Stimulated activated CD8-positive, alpha-beta memory T cell treated with anti-CD3 and anti-CD28 coated beads, Interleukin-4, amount 100 ng/mL, for 24 hours (primary cell): ENCODE data around the gene FHOD1.
A peak's percentile ranks its signal among the peaks of the same experiment; 100 is the strongest.

Experiments
- DNase-seq: peaks from one replicate; pipeline ENCODE4 v3.0.0-alpha.2; 2020; ENCODE audit warnings: low read depth

The FHOD1 gene

GRCh38 chr16:67234180-67234597 lies 13.1 kb downstream of the FHOD1 start:
- no peak for DNase-seq

- DNase-seq: no peak
Measured at GRCh38 chr16:67233596-67233995, 13.7 kb downstream of the FHOD1 start.

DNA sequence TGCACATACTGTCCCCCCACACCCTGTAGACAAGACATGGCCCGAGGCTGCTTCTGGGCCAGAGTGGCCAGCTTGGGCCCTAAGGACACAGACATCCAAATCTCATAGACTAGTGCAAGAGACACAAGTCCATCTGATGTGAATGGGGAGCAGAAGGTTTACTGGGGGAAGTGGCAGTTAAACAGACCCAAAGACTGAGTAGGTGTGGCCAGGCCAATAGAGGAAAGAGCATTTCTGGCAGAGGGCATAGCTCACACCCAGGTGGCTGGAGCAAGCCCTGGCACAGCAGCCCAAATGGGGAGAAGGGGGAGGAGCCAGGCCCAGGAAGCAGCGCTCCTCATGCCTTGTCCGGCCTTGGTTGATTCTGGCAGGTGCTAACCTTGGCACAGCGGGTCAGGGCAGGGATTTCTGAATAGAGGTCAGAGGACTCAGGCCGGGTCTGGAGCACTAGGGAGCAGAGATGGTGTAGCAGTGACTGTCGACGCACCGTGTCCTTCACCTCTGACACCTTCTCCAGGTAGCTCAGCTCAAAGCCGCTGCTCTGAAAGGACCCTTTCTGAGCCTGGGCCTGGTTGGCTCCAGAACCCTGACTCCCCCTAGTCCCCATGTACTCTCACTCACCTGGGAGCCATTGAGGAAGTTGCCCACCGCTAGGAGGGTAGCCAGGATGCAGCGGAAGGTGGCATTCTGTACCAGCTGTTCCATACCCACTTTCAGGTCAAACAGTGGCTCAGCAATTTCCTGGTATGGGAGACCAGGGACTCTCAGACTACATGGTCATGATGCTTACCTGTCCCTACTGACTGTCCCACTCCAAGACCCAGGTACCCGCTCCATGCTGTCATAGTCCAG lies 16.2 kb downstream of the FHOD1 start:
- no peak for DNase-seq

- DNase-seq: no peak
Measured at GRCh38 chr16:67229906-67230808, 17.1 kb downstream of the FHOD1 start.

DNA sequence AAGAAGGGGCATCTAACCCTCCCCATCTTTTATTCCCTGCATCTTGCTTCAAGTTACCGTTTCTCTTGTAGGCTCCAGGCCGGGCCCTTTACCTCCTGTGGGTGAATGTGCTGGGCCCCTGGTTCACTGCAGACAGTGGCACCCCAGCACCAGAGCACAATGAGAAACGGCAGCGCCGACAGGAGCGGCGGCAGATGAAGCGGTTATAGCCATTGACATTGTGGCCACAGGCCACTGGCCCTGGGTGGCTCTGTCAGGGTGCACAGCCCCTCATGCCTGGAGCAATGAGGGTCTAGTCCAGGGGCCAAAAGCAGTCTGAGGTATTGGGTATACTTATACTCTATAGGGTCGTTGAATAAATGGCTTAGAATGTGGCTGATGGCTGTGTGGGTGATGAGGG lies 18.4 kb downstream of the FHOD1 start:
- DNase-seq: no peak

GRCh38 chr16:67228034-67228785 lies 19.1 kb downstream of the FHOD1 start:
- no peak for DNase-seq

DNA sequence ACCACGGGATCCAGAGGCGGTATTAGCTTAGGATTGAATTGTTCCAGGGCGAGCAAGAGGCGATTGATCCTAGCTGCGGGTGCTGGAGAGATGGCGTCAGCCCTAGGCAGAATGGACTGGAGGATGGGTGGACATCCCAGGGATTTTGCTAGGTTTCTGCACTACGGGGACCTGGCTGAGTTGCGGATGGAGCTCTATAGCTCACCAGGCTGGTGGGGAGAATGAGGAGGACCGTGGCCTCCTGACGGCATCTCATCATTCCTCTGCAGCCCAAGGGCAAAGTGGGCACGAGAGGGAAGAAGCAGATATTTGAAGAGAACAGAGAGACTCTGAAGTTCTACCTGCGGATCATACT lies 19.7 kb downstream of the FHOD1 start:
- DNase-seq: no peak

DNA sequence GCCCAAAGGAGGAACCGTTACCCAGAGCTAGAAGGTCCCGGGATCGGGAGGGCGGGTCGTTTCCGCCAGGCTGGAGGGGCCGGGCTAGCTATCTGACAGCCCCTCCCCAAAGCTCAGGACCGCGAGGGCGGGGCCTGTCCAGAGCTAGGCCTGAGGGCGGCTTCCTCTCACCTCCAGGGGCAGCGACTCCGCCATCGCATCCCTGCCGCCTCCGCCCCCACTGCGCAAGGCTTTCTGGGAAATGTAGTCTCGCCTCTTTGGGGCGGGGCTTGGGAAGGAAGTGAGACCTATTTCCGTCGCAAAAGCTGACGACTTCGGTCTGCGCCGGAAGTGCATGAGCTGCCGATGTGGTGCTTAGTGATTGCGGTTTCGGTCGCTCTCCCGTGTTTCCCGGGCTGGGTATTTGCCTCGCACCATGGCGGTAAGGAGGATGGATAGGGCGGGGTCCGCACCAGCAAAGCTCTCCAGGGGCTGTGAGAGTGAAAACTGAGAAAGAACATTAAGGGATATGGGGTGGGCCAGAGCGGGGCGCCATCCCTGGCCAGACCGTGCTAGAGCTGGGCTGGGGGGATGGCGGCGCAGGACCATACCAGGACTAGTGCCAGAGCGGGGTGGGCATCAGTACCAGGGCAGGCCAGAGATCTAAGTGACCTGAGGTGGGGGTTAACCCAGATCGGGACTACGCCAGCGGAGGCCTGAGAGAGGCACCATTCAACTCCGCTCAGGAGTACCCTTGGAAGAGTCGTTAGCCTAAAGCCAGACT lies 20.3 kb downstream of the FHOD1 start, which contains the start of gene TMEM208:
TSS of gene TMEM208 (plus strand) at position 327 of the 763 bp plus-strand sequence. CDS start at position 416, 89 bp downstream.
- peak; percentile 96 for DNase-seq

GRCh38 chr16:67226295-67226803 lies 20.9 kb downstream of the FHOD1 start:
- DNase-seq: no peak

- DNase-seq: no peak
Measured at GRCh38 chr16:67223992-67224391, 23.3 kb downstream of the FHOD1 start.

- no peak for DNase-seq
Measured at GRCh38 chr16:67216612-67217490, 30.4 kb downstream of the FHOD1 start.

DNA sequence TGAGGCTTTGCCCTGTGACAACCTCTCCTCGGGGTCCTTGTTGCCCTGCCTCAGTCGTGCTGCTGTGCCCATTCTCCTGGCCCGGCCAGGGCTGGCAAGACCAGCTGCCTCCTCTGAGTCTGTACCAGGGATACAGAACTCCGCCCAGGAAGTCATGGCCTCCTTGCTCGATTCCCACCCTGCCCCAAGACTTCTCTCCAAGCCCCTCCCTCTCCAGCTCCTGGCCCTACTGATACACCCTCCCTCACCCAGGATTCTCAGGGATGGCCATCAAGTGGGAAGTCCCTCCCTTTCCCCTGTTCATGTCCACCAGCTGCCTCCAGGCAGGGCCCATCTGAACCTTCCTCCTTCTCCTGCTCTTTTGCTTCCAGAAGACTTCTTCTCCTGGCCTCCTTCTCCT lies 31.6 kb downstream of the FHOD1 start:
- no peak for DNase-seq

GRCh38 chr16:67213197-67214019 lies 33.9 kb downstream of the FHOD1 start:
- no peak for DNase-seq

GRCh38 chr16:67212766-67213165 lies 34.5 kb downstream of the FHOD1 start:
- DNase-seq: no peak

- no peak for DNase-seq
Measured at GRCh38 chr16:67211674-67212073, 35.6 kb downstream of the FHOD1 start.

- DNase-seq: no peak
Measured at GRCh38 chr16:67210069-67210937, 37.0 kb downstream of the FHOD1 start.

DNA sequence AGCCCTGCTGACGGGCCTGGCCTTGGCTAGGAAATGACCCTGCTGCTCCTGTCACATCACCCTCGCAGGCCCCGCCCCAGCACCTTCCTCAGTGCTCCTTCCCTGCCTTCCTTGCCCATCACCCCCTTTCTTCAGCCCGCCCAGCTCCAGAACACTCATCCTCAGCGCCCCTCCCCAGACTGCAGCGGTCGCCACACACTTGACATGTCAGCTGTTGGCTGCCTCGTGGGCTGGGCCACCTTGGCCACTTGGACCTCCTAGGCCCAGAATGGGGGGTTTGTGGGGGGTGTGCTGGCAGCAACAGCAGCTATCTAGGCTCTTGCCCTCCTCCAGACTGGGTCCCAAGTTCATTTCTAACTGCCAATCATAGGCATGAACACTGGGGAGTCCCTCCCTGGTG lies 37.7 kb downstream of the FHOD1 start:
- no peak for DNase-seq

- no peak for DNase-seq
Measured at GRCh38 chr16:67208154-67208896, 39.0 kb downstream of the FHOD1 start.
